DMS79 (cell line): ENCODE measurements around the gene CLDND2.
"Not testable (repeated sequence)": the region's sequence is repeated elsewhere in the genome, so short reads cannot be mapped to it uniquely, and the experiment has no call there.

ENCODE experiments used
- DNase-seq: peaks from one replicate; lab custom pipeline; 2025; lab: John Stamatoyannopoulos, UW

CLDND2 gene

GRCh38 chr19:51368366-51369282 is at the start of gene CLDND2:
Gene CLDND2 (minus strand): TSS chr19:51369003. CDS start chr19:51368577, 426 bp downstream.
- DNase-seq: no peak

GRCh38 chr19:51417810-51418157 is 49.0 kb upstream of the CLDND2 start:
- DNase-seq: no peak

- DNase-seq: no peak
Observed at GRCh38 chr19:51417107-51417809, 48.5 kb upstream of the CLDND2 start, which contains the start of gene SIGLEC10. Gene SIGLEC10 (minus strand): TSS chr19:51417642. CDS start chr19:51417581, 61 bp downstream.

GRCh38 chr19:51416422-51416821 is 47.6 kb upstream of the CLDND2 start:
- DNase-seq: not testable (repeated sequence)

- DNase-seq: no peak
Observed at GRCh38 chr19:51415187-51415586, 46.4 kb upstream of the CLDND2 start.

GRCh38 chr19:51410950-51411748 is 42.3 kb upstream of the CLDND2 start:
- no peak for DNase-seq

GRCh38 chr19:51407511-51408131 is 38.8 kb upstream of the CLDND2 start:
- DNase-seq: no peak

- no peak for DNase-seq
Observed at GRCh38 chr19:51402117-51402516, 33.3 kb upstream of the CLDND2 start.

- DNase-seq: not testable (repeated sequence)
Observed at GRCh38 chr19:51399936-51400335, 31.1 kb upstream of the CLDND2 start.

GRCh38 chr19:51399231-51399630 is 30.4 kb upstream of the CLDND2 start:
- DNase-seq: no peak

GRCh38 chr19:51398096-51398704 is 29.4 kb upstream of the CLDND2 start:
- DNase-seq: peak; percentile 65

- peak; percentile 73 for DNase-seq
Observed at GRCh38 chr19:51397453-51397852, 28.6 kb upstream of the CLDND2 start.

GRCh38 chr19:51396175-51396574 is 27.4 kb upstream of the CLDND2 start:
- no peak for DNase-seq

- peak; percentile 98 for DNase-seq
Observed at GRCh38 chr19:51394050-51394836, 25.4 kb upstream of the CLDND2 start.

GRCh38 chr19:51392701-51393100 is 23.9 kb upstream of the CLDND2 start:
- DNase-seq: no peak

- no peak for DNase-seq
Observed at GRCh38 chr19:51391073-51391611, 22.3 kb upstream of the CLDND2 start.

GRCh38 chr19:51389143-51389542 is 20.3 kb upstream of the CLDND2 start:
- DNase-seq: no peak

GRCh38 chr19:51387924-51388389 is 19.2 kb upstream of the CLDND2 start, which contains the start of gene LIM2:
Gene LIM2 (minus strand): TSS chr19:51387974. CDS start chr19:51387443, 531 bp downstream.
- no peak for DNase-seq

- DNase-seq: no peak
Observed at GRCh38 chr19:51386882-51387520, 18.2 kb upstream of the CLDND2 start.
